Measurements from ENCODE around the gene CHRNB2. TPM values are rescaled to one million over a fixed set of nuclear protein-coding genes. Genes with fewer than 3 reads are reported as not detected.

Gene CHRNB2
- total and polyA plus RNA-seq, 2 of the 4 experiments (the other 2 are of a cell fraction): under 0.01 to 0.03 TPM

GRCh38 chr1:154590756-154591155 is 23.2 kb downstream of the CHRNB2 start:
- Histone ChIP-seq H2BK5ac (ENCODE audit: low read depth, low read length, poor library complexity, severe bottlenecking) (peak overlapping the region; percentile 8), H3K79me1 (ENCODE audit: low read depth in 1 of 2, low read length in 2 of 2) (peaks cover 14 to 57% of the 10 kb centered on the region in 2 experiments), H2BK15ac (ENCODE audit: low read depth, low read length) (no peak overlapping the region), H2AFZ (replicated peaks; ENCODE audit: low read length, poor library complexity) (no peak overlapping the region), H4K91ac (ENCODE audit: insufficient read depth, low read depth, low read length) (no peak overlapping the region), H4K20me1 (ENCODE audit: insufficient read depth, low read length) (peaks cover 31% of the 10 kb centered on the region), H4K5ac (ENCODE audit: low read depth, low read length) (no peak overlapping the region), H3K9ac (ENCODE audit: low read depth, low read length) (no peak overlapping the region), H3K4ac (ENCODE audit: low read depth, low read length) (peak overlapping the region; percentile 11; the same call in 1 of the 2 replicates), H3K27ac (ENCODE audit: insufficient read depth, low read length) (peak overlapping the region; percentile 31; the same call in 1 of the 2 replicates), H2BK120ac (ENCODE audit: low read depth, low read length) (no peak overlapping the region), H3K27me3 (ENCODE audit: control insufficient read depth, insufficient read depth, low read length) (no peaks in the 10 kb centered on the region), H3K4me1 (ENCODE audit: control insufficient read depth, insufficient read depth, low read length) (peaks cover 12% of the 10 kb centered on the region), H3K4me2 (ENCODE audit: low read depth, low read length) (peak overlapping the region; percentile 25; the same call in 1 of the 2 replicates), H3K14ac (replicated peaks; ENCODE audit: low read depth, low read length) (no peak overlapping the region), H3K18ac (ENCODE audit: low read depth, low read length) (peak overlapping the region; percentile 14; the same call in 1 of the 2 replicates), H3K23ac (ENCODE audit: low read depth, low read length) (no peak overlapping the region), H3K9me1 (ENCODE audit: insufficient read depth, low read length) (peaks cover 24% of the 10 kb centered on the region; the same call in 1 of the 2 replicates), H2AK9ac (replicated peaks; ENCODE audit: low read depth, low read length, poor library complexity) (no peak overlapping the region), H3K4me3 (ENCODE audit: insufficient read depth, low read depth, low read length) (no peak overlapping the region), H3K56ac (ENCODE audit: extremely low read depth, insufficient read depth, low read length) (no peak overlapping the region), H4K8ac (ENCODE audit: low read depth in 2 of 2, low read length in 2 of 2) (no peak overlapping the region), H2AK5ac (ENCODE audit: low read depth, low read length) (no peak overlapping the region), H2BK20ac (ENCODE audit: low read depth, low read length) (no peak overlapping the region), H3K9me3 (ENCODE audit: control insufficient read depth, insufficient read depth, low read length) (no peaks in the 10 kb centered on the region), H3K36me3 (ENCODE audit: control insufficient read depth, insufficient read depth, low read length) (peaks cover 66% of the 10 kb centered on the region)
- in situ Hi-C loops (cut with MboI; ENCODE audit: low sequenced_read_pairs): no loop called here
- no CpG with 5 or more reads among the region's 5 CpGs for whole genome bisulfite sequencing, 2 experiments (ENCODE audit: extremely low coverage in 2 of 2, insufficient read length in 1 of 2)
- DNase-seq: peak; percentile 68
- ChIA-PET CTCF (interaction anchor here (0.6 kb wide), 1 partner anchor 232 kb away, joined by 3 read pairs; no protein-coding TSS in a partner anchor), POLR2A (ENCODE audit: unreplicated experiment) (interaction anchor here (1.1 kb wide), 1 partner anchor 14 kb away, joined by 3 read pairs; no protein-coding TSS in a partner anchor)
- intact Hi-C loops (cut with micrococcal nuclease): no loop called here
- dilution Hi-C loops (cut with HindIII; ENCODE audit: low sequenced_read_pairs, unreplicated experiment): no loop called here
- peak; percentile 67 for ATAC-seq (ENCODE audit: low read depth)
- no TSS peak for BruUV-seq (replicated peaks)
- TF ChIP-seq NFE2L2 (IDR thresholded peaks at IDR 0.05; ENCODE audit: low read depth, low read length) (no peak), RCOR1 (IDR thresholded peaks at IDR 0.05; ENCODE audit: insufficient replicate concordance, low read length) (no peak), CTCF (conservative IDR thresholded peaks at IDR 0.05; ENCODE audit: low read depth, low read length) (no peak), RAD21 (IDR thresholded peaks at IDR 0.05; ENCODE audit: low read length) (no peak), ELK1 (IDR thresholded peaks at IDR 0.05; ENCODE audit: borderline replicate concordance, low read depth, low read length) (no peak), SMC3 (IDR thresholded peaks at IDR 0.05; ENCODE audit: low read depth, low read length) (no peak), RFX5 (IDR thresholded peaks at IDR 0.05; ENCODE audit: low read depth, low read length) (no peak), MAZ (IDR thresholded peaks at IDR 0.05; ENCODE audit: borderline replicate concordance, low read depth, low read length) (no peak), USF2 (IDR thresholded peaks at IDR 0.05; ENCODE audit: low read depth, low read length) (no peak), FOS (IDR thresholded peaks at IDR 0.05; ENCODE audit: low read depth, low read length) (no peak), MAFK (IDR thresholded peaks at IDR 0.05; ENCODE audit: low read depth, low read length) (no peak), POLR2A (IDR thresholded peaks at IDR 0.05; ENCODE audit: low read depth, low read length) (no peak), BHLHE40 (IDR thresholded peaks at IDR 0.05; ENCODE audit: low read depth, low read length) (no peak)
